ENCODE measurements around the gene ARRDC2. TPM values are rescaled to one million over a fixed set of nuclear protein-coding genes. Genes with fewer than 3 reads are reported as not detected.

ARRDC2 gene
- total RNA-seq, 1 experiment from 2014 or later, result 12.2 TPM

- peak; percentile 55 for DNase-seq (ENCODE audit: low spot score)
Measured at GRCh38 chr19:18058208-18059009, 50.4 kb downstream of the ARRDC2 start.

GRCh38 chr19:18059297-18059696, 51.3 kb downstream of the ARRDC2 start:
- DNase-seq (ENCODE audit: low spot score), result no peak

GRCh38 chr19:18059902-18060301, 51.9 kb downstream of the ARRDC2 start:
- no peak for DNase-seq (ENCODE audit: low spot score)

GRCh38 chr19:18060472-18060871, 52.5 kb downstream of the ARRDC2 start:
- no peak for DNase-seq (ENCODE audit: low spot score)

GRCh38 chr19:18062028-18062427, 54.1 kb downstream of the ARRDC2 start:
- DNase-seq (ENCODE audit: low spot score), result no peak

- DNase-seq (ENCODE audit: low spot score), result no peak
Measured at GRCh38 chr19:18063463-18063862, 55.5 kb downstream of the ARRDC2 start.

Other genes with a start within 250 kb of the ARRDC2 start
- gene B3GNT3, start 213.0 kb upstream of the ARRDC2 start, total RNA-seq (2014; rRNA removed; shearing (Covaris generic)), result not detected in 2 replicates
- gene INSL3, start 186.7 kb upstream of the ARRDC2 start, total RNA-seq (2014; rRNA removed; shearing (Covaris generic)), result not detected in 2 replicates
- 0.41 and 0.69 TPM in 2 replicates for gene JAK3, start 160.2 kb upstream of the ARRDC2 start, total RNA-seq (2014; rRNA removed; shearing (Covaris generic))
- gene RPL18A, start 148.3 kb upstream of the ARRDC2 start, total RNA-seq (2014; rRNA removed; shearing (Covaris generic)), result 827 and 953 TPM in 2 replicates
- not detected in 2 replicates for gene SLC5A5, start 136.2 kb upstream of the ARRDC2 start, total RNA-seq (2014; rRNA removed; shearing (Covaris generic))
- gene CCDC124, start 75.2 kb upstream of the ARRDC2 start, total RNA-seq (2014; rRNA removed; shearing (Covaris generic)), result 52.3 and 55.7 TPM in 2 replicates
- 0.14 TPM in 1 of 2 replicates, not detected in the other for gene KCNN1, start 41.1 kb upstream of the ARRDC2 start, total RNA-seq (2014; rRNA removed; shearing (Covaris generic))
- 0.93 TPM in 1 of 2 replicates, not detected in the other for gene IL12RB1, start 78.8 kb downstream of the ARRDC2 start, total RNA-seq (2014; rRNA removed; shearing (Covaris generic))
- 2.7 and 3.0 TPM in 2 replicates for gene MAST3, start 89.6 kb downstream of the ARRDC2 start, total RNA-seq (2014; rRNA removed; shearing (Covaris generic))
- gene PIK3R2, start 145.0 kb downstream of the ARRDC2 start, total RNA-seq (2014; rRNA removed; shearing (Covaris generic)), result 32.3 and 43.2 TPM in 2 replicates
- 28.2 and 40.5 TPM in 2 replicates for gene IFI30, start 165.6 kb downstream of the ARRDC2 start, total RNA-seq (2014; rRNA removed; shearing (Covaris generic))
- gene MPV17L2, start 185.0 kb downstream of the ARRDC2 start, total RNA-seq (2014; rRNA removed; shearing (Covaris generic)), result 17.1 and 40.0 TPM in 2 replicates
- 0.26 and 2.6 TPM in 2 replicates for gene RAB3A, start 195.9 kb downstream of the ARRDC2 start, total RNA-seq (2014; rRNA removed; shearing (Covaris generic))
- gene PDE4C, start 218.3 kb downstream of the ARRDC2 start, total RNA-seq (2014; rRNA removed; shearing (Covaris generic)), result 0.02 TPM in 1 of 2 replicates, not detected in the other

All from A172 (cell line).